SK-N-SH treated with all-trans-retinoic acid at 6 μM for 48 hours (cell line): ENCODE results near the gene STARD3.

Source experiments
- ARNTL ChIP-seq: fragments of 450-650 bp; formaldehyde crosslinking; IDR thresholded peaks from 2 replicates; pipeline ENCODE4 v1.5.0; 2020; ENCODE audit warnings: low read depth, mild to moderate bottlenecking, moderate library complexity, borderline replicate concordance
- BACH2 ChIP-seq: fragments of 250-450 bp; sonication (Bioruptor Pico); IDR thresholded peaks from 2 replicates; pipeline ENCODE4 v1.9.0; 2021; ENCODE audit warnings: mild to moderate bottlenecking, borderline replicate concordance
- CREB5 ChIP-seq: fragments of 250-450 bp; sonication (Bioruptor Pico); IDR thresholded peaks from 2 replicates; pipeline ENCODE4 v1.5.1; 2020; ENCODE audit warnings: low read depth, mild to moderate bottlenecking, moderate library complexity
- ISL1 ChIP-seq: fragments of 250-450 bp; sonication (Bioruptor Pico); IDR thresholded peaks from 2 replicates; pipeline ENCODE4 v2.1.2; 2022; ENCODE audit warnings: mild to moderate bottlenecking, moderate library complexity
- OSR1 ChIP-seq: fragments of 250-450 bp; sonication (Bioruptor Pico); IDR thresholded peaks from 2 replicates; pipeline ENCODE4 v1.8.0; 2022; ENCODE audit warnings: moderate library complexity, mild to moderate bottlenecking, inconsistent platforms
- PATZ1 ChIP-seq: fragments of 250-450 bp; sonication (Bioruptor Pico); IDR thresholded peaks from 2 replicates; pipeline ENCODE4 v1.8.0; 2020; ENCODE audit warnings: mild to moderate bottlenecking, moderate library complexity, borderline replicate concordance
- POU6F1 ChIP-seq: fragments of 250-450 bp; sonication (Bioruptor Pico); IDR thresholded peaks from 2 replicates; pipeline ENCODE4 v1.8.0; 2021; ENCODE audit warnings: low read depth, mild to moderate bottlenecking, moderate library complexity, borderline replicate concordance
- RARB ChIP-seq: fragments of 250-450 bp; sonication (Bioruptor Pico); IDR thresholded peaks from 2 replicates; pipeline ENCODE4 v1.8.0; 2021; ENCODE audit warnings: mild to moderate bottlenecking, moderate library complexity
- ZFP30 ChIP-seq: fragments of 450-650 bp; formaldehyde crosslinking; IDR thresholded peaks from 2 replicates; pipeline ENCODE4 v1.5.0; 2022; ENCODE audit warnings: mild to moderate bottlenecking, moderate library complexity
- ZNF565 ChIP-seq: fragments of 450-650 bp; formaldehyde crosslinking; conservative IDR thresholded peaks from 2 replicates; pipeline ENCODE4 v1.5.0; 2020; ENCODE audit warnings: low read depth, mild to moderate bottlenecking, moderate library complexity
- ZNF8 ChIP-seq: fragments of 450-650 bp; formaldehyde crosslinking; IDR thresholded peaks from 2 replicates; pipeline ENCODE4 v1.5.0; 2020; ENCODE audit warnings: mild to moderate bottlenecking, moderate library complexity

- TF ChIP-seq ISL1 (CRISPR knock-in tag) (no peak), PATZ1 (CRISPR knock-in tag) (no peak), ZFP30 (CRISPR knock-in tag) (no peak), CREB5 (CRISPR knock-in tag) (no peak), POU6F1 (CRISPR knock-in tag) (no peak), BACH2 (CRISPR knock-in tag) (no peak), OSR1 (CRISPR knock-in tag) (no peak), RARB (CRISPR knock-in tag) (no peak), ARNTL (CRISPR knock-in tag) (no peak), ZNF8 (CRISPR knock-in tag) (no peak), ZNF565 (no peak)
These were observed 38.3 kb upstream of the STARD3 start for GRCh38 chr17:39598630-39599003.
